PC-9 (cell line): ENCODE results near the gene ANAPC16.

ENCODE experiments used
- CTCF ChIP-seq: fragments of 200-600 bp; sonication (generic); conservative IDR thresholded peaks from 2 replicates; pipeline ENCODE4 v1.6.1; 2017; ENCODE audit warnings: mixed run types, antibody characterized with exemption, mild to moderate bottlenecking, moderate library complexity
- EZH2 ChIP-seq: fragments of 200-600 bp; sonication (generic); IDR thresholded peaks from 2 replicates; pipeline ENCODE4 v1.8.0; 2017; ENCODE audit warnings: antibody characterized with exemption, low read depth

DNA sequence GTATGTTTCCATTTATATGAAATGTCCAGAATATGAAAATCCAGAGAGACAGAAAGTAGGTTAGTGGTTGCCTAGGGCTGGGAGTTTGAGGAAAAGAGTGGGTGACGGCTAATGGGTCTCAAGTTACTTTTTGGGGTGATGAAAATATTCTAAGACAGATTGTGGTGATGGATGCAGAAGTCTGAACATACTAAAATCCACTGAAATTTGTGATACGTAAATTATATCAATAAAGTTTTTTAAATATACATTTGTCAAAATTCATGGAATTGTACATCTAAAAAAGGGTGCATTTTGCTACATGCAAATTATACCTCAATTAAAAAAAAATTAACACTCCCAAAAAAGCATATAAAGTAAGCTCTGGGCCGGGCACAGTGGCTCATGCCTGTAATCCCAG, 67.3 kb downstream of the ANAPC16 start:
- TF ChIP-seq EZH2 (no peak), CTCF (no peak)
